SK-N-SH treated with all-trans-retinoic acid at 6 μM for 48 hours (cell line): Measurements from ENCODE around the gene CDKL5.

Source experiments
- ATAC-seq: fragments of 200-7000 bp; cut with Tn5 transposase; 3 replicates; pipeline ENCODE4 v1.9.1; 2020; ENCODE audit warnings: mild to moderate bottlenecking, moderate library complexity
- ARNTL ChIP-seq: fragments of 450-650 bp; formaldehyde crosslinking; IDR thresholded peaks from 2 replicates; pipeline ENCODE4 v1.5.0; 2020; ENCODE audit warnings: low read depth, mild to moderate bottlenecking, moderate library complexity, borderline replicate concordance
- BACH2 ChIP-seq: fragments of 250-450 bp; sonication (Bioruptor Pico); IDR thresholded peaks from 2 replicates; pipeline ENCODE4 v1.9.0; 2021; ENCODE audit warnings: mild to moderate bottlenecking, borderline replicate concordance
- CSDC2 ChIP-seq: fragments of 250-450 bp; sonication (Bioruptor Pico); IDR thresholded peaks from 2 replicates; pipeline ENCODE4 v1.5.0; 2020; ENCODE audit warnings: mild to moderate bottlenecking, moderate library complexity
- ESRRG ChIP-seq: fragments of 250-450 bp; sonication (Bioruptor Pico); IDR thresholded peaks from 2 replicates; pipeline ENCODE4 v1.6.1; 2021; ENCODE audit warnings: mild to moderate bottlenecking
- ISL1 ChIP-seq: fragments of 250-450 bp; sonication (Bioruptor Pico); IDR thresholded peaks from 2 replicates; pipeline ENCODE4 v2.1.2; 2022; ENCODE audit warnings: mild to moderate bottlenecking, moderate library complexity
- OSR1 ChIP-seq: fragments of 250-450 bp; sonication (Bioruptor Pico); IDR thresholded peaks from 2 replicates; pipeline ENCODE4 v1.8.0; 2022; ENCODE audit warnings: moderate library complexity, mild to moderate bottlenecking, inconsistent platforms
- RARB ChIP-seq: fragments of 250-450 bp; sonication (Bioruptor Pico); IDR thresholded peaks from 2 replicates; pipeline ENCODE4 v1.8.0; 2021; ENCODE audit warnings: mild to moderate bottlenecking, moderate library complexity
- SNAI2 ChIP-seq: fragments of 250-450 bp; sonication (Bioruptor Pico); IDR thresholded peaks from 2 replicates; pipeline ENCODE4 v1.5.0; 2020; ENCODE audit warnings: mild to moderate bottlenecking, moderate library complexity
- TOX ChIP-seq: fragments of 250-450 bp; sonication (Bioruptor Pico); IDR thresholded peaks from 2 replicates; pipeline ENCODE4 v1.8.0; 2021; ENCODE audit warnings: mild to moderate bottlenecking, moderate library complexity, borderline replicate concordance
- ZC3H10 ChIP-seq: fragments of 250-450 bp; sonication (Bioruptor Pico); IDR thresholded peaks from 2 replicates; pipeline ENCODE4 v1.5.1; 2021; ENCODE audit warnings: mild to moderate bottlenecking, moderate library complexity
- ZFP3 ChIP-seq: fragments of 250-450 bp; sonication (Bioruptor Pico); IDR thresholded peaks from 2 replicates; pipeline ENCODE4 v1.5.0; 2020; ENCODE audit warnings: mild to moderate bottlenecking, moderate library complexity
- ZFP30 ChIP-seq: fragments of 450-650 bp; formaldehyde crosslinking; IDR thresholded peaks from 2 replicates; pipeline ENCODE4 v1.5.0; 2022; ENCODE audit warnings: mild to moderate bottlenecking, moderate library complexity
- ZNF565 ChIP-seq: fragments of 450-650 bp; formaldehyde crosslinking; conservative IDR thresholded peaks from 2 replicates; pipeline ENCODE4 v1.5.0; 2020; ENCODE audit warnings: low read depth, mild to moderate bottlenecking, moderate library complexity
- ZNF70 ChIP-seq: fragments of 450-650 bp; formaldehyde crosslinking; IDR thresholded peaks from 2 replicates; pipeline ENCODE4 v1.5.0; 2020; ENCODE audit warnings: mild to moderate bottlenecking, moderate library complexity
- ZNF8 ChIP-seq: fragments of 450-650 bp; formaldehyde crosslinking; IDR thresholded peaks from 2 replicates; pipeline ENCODE4 v1.5.0; 2020; ENCODE audit warnings: mild to moderate bottlenecking, moderate library complexity
- TF ChIP-seq, protein P1 (sequence below): fragments of 250-450 bp; sonication (Bioruptor Pico); IDR thresholded peaks from 2 replicates; pipeline ENCODE4 v1.8.0; 2020; ENCODE audit warnings: mild to moderate bottlenecking, moderate library complexity, borderline replicate concordance
- TF ChIP-seq, protein P2 (sequence below): fragments of 250-450 bp; sonication (Bioruptor Pico); IDR thresholded peaks from 2 replicates; pipeline ENCODE4 v1.5.0; 2020; ENCODE audit warnings: mild to moderate bottlenecking, moderate library complexity
- TF ChIP-seq, protein P3 (sequence below): fragments of 250-450 bp; sonication (Bioruptor Pico); IDR thresholded peaks from 2 replicates; pipeline ENCODE4 v1.8.0; 2021; ENCODE audit warnings: low read depth, mild to moderate bottlenecking, moderate library complexity, borderline replicate concordance
- TF ChIP-seq, protein P4 (sequence below): fragments of 250-450 bp; sonication (Bioruptor Pico); IDR thresholded peaks from 2 replicates; pipeline ENCODE4 v1.5.1; 2021; ENCODE audit warnings: mild to moderate bottlenecking, moderate library complexity

The CDKL5 gene

DNA sequence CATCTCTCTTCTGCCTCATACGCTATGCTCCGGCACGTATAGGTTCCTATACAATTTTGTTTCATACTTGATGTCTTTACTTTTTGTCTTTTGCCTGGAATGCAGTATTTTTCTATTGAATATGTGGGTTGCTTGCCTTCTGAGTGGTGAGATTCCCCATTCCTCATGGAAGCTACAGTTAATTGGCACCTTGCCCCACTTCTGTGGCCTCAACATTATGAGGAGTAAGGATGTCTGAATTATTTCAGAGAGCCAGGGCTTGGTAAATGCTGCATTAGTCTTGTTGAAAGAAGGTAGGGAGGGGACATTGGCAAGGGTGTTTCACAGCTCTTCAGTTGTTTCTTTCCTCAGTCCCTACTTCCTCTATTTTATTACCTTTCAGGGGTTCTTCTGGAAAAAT is 23.0 kb downstream of the CDKL5 start:
- TF ChIP-seq ESRRG (CRISPR knock-in tag) (no peak), ZNF70 (CRISPR knock-in tag) (no peak), ISL1 (no peak), OSR1 (CRISPR knock-in tag) (no peak), BACH2 (CRISPR knock-in tag) (no peak), ZFP3 (CRISPR knock-in tag) (no peak)
- TF ChIP-seq, all 23 proteins: peak for 0
- no peak; the same call in 2 of the 3 replicates for ATAC-seq

DNA sequence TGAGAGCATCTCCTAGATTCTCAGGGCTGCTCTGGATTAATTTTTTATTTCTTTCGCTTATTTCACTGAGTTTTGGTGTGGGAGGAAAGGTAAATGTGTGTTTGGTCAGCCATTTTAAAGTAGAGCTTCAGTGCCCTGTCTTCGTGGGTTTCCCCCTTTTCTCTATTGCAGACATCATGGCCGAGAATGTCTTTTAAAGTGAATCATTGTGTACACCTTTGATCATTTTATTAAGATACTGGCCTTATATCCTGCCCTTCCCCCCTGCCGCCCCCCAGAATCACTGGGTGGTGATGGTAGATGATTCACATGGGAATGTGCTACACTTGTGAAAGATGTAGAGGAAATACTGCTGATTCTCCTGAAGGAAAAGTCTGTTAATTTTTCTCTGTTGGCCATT is 23.8 kb downstream of the CDKL5 start:
- no peak for ATAC-seq
- no peak for TF ChIP-seq ZC3H10 (CRISPR knock-in tag)
- TF ChIP-seq, protein P1, sequence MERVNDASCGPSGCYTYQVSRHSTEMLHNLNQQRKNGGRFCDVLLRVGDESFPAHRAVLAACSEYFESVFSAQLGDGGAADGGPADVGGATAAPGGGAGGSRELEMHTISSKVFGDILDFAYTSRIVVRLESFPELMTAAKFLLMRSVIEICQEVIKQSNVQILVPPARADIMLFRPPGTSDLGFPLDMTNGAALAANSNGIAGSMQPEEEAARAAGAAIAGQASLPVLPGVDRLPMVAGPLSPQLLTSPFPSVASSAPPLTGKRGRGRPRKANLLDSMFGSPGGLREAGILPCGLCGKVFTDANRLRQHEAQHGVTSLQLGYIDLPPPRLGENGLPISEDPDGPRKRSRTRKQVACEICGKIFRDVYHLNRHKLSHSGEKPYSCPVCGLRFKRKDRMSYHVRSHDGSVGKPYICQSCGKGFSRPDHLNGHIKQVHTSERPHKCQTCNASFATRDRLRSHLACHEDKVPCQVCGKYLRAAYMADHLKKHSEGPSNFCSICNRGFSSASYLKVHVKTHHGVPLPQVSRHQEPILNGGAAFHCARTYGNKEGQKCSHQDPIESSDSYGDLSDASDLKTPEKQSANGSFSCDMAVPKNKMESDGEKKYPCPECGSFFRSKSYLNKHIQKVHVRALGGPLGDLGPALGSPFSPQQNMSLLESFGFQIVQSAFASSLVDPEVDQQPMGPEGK (CRISPR knock-in tag) = no peak
- no peak for TF ChIP-seq TOX (CRISPR knock-in tag)
- TF ChIP-seq, protein P2, sequence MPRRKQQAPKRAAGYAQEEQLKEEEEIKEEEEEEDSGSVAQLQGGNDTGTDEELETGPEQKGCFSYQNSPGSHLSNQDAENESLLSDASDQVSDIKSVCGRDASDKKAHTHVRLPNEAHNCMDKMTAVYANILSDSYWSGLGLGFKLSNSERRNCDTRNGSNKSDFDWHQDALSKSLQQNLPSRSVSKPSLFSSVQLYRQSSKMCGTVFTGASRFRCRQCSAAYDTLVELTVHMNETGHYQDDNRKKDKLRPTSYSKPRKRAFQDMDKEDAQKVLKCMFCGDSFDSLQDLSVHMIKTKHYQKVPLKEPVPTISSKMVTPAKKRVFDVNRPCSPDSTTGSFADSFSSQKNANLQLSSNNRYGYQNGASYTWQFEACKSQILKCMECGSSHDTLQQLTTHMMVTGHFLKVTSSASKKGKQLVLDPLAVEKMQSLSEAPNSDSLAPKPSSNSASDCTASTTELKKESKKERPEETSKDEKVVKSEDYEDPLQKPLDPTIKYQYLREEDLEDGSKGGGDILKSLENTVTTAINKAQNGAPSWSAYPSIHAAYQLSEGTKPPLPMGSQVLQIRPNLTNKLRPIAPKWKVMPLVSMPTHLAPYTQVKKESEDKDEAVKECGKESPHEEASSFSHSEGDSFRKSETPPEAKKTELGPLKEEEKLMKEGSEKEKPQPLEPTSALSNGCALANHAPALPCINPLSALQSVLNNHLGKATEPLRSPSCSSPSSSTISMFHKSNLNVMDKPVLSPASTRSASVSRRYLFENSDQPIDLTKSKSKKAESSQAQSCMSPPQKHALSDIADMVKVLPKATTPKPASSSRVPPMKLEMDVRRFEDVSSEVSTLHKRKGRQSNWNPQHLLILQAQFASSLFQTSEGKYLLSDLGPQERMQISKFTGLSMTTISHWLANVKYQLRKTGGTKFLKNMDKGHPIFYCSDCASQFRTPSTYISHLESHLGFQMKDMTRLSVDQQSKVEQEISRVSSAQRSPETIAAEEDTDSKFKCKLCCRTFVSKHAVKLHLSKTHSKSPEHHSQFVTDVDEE (CRISPR knock-in tag) = no peak
- TF ChIP-seq ZNF565 (CRISPR knock-in tag) = no peak
- TF ChIP-seq OSR1 (CRISPR knock-in tag) = no peak
- TF ChIP-seq SNAI2 (CRISPR knock-in tag) = no peak
- TF ChIP-seq, protein P3, sequence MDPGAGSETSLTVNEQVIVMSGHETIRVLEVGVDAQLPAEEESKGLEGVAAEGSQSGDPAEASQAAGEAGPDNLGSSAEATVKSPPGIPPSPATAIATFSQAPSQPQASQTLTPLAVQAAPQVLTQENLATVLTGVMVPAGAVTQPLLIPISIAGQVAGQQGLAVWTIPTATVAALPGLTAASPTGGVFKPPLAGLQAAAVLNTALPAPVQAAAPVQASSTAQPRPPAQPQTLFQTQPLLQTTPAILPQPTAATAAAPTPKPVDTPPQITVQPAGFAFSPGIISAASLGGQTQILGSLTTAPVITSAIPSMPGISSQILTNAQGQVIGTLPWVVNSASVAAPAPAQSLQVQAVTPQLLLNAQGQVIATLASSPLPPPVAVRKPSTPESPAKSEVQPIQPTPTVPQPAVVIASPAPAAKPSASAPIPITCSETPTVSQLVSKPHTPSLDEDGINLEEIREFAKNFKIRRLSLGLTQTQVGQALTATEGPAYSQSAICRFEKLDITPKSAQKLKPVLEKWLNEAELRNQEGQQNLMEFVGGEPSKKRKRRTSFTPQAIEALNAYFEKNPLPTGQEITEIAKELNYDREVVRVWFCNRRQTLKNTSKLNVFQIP (CRISPR knock-in tag) = no peak

DNA sequence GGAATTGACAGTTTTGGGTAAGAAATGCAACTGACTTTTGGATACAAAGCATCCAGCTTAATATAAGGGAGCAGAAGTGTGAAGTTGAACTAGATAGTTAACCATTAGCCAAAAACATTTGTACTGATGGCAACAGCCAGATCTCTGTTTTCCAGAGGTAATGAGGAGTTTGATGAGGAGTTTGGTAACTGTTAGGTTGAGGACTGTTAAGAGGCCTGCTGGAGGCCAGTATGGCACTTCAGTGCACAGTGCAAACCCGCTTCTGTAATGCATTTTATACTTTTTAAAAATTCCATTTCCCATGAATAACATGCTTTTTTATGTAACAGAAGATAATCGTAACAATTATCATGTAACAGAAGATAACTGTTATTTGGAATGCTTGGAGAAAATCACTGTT is 30.0 kb downstream of the CDKL5 start:
- TF ChIP-seq SNAI2 (CRISPR knock-in tag) = no peak
- TF ChIP-seq ISL1 = no peak
- no peak for TF ChIP-seq ZNF8 (CRISPR knock-in tag)
- no peak for TF ChIP-seq BACH2 (CRISPR knock-in tag)
- TF ChIP-seq ARNTL (CRISPR knock-in tag) = no peak
- TF ChIP-seq ZNF70 (CRISPR knock-in tag) = no peak
- no peak for TF ChIP-seq RARB (CRISPR knock-in tag)
- TF ChIP-seq, protein P3 (CRISPR knock-in tag) = no peak
- TF ChIP-seq, protein P4, sequence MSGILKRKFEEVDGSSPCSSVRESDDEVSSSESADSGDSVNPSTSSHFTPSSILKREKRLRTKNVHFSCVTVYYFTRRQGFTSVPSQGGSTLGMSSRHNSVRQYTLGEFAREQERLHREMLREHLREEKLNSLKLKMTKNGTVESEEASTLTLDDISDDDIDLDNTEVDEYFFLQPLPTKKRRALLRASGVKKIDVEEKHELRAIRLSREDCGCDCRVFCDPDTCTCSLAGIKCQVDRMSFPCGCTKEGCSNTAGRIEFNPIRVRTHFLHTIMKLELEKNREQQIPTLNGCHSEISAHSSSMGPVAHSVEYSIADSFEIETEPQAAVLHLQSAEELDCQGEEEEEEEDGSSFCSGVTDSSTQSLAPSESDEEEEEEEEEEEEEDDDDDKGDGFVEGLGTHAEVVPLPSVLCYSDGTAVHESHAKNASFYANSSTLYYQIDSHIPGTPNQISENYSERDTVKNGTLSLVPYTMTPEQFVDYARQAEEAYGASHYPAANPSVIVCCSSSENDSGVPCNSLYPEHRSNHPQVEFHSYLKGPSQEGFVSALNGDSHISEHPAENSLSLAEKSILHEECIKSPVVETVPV (CRISPR knock-in tag) = no peak
- no peak for TF ChIP-seq ZFP30
- no peak for TF ChIP-seq CSDC2 (CRISPR knock-in tag)
- TF ChIP-seq, protein P2 (CRISPR knock-in tag) = no peak
- ATAC-seq = no peak
